Measurements from ENCODE around the gene GLIPR2.
"Not testable (repeated sequence)": the region's sequence is repeated elsewhere in the genome, so short reads cannot be mapped to it uniquely, and the experiment has no call there.

GLIPR2 gene

GRCh38 chr9:36123515-36123914, 13.0 kb upstream of the GLIPR2 start:
- Histone ChIP-seq H3K27ac (ENCODE audit: low read length) (no peak overlapping the region), H3K4me1 (ENCODE audit: control insufficient read depth, insufficient read depth, low read length) (peaks cover 2% of the 10 kb centered on the region; the same call in 1 of the 2 replicates), H3K4me3 (ENCODE audit: low read length) (no peak overlapping the region), H3K27me3 (ENCODE audit: control insufficient read depth, insufficient read depth, low read length) (no peaks in the 10 kb centered on the region), H3K36me3 (ENCODE audit: control insufficient read depth, insufficient read depth, low read length) (no peaks in the 10 kb centered on the region), H3K9me3 (ENCODE audit: control insufficient read depth, insufficient read depth, low read length) (no peaks in the 10 kb centered on the region)
- no CpG with 5 or more reads among the region's 2 CpGs for WGBS (ENCODE audit: insufficient coverage, insufficient read length)
- no peak for DNase-seq (ENCODE audit: low read depth, low spot score)

GRCh38 chr9:36125062-36125855, 11.3 kb upstream of the GLIPR2 start:
- no peaks in the 10 kb centered on the region for H3K36me3 ChIP-seq (ENCODE audit: control insufficient read depth, insufficient read depth, low read length)
- no peaks in the 10 kb centered on the region for H3K9me3 ChIP-seq (ENCODE audit: control insufficient read depth, insufficient read depth, low read length)
- WGBS (ENCODE audit: insufficient coverage, insufficient read length) = no CpG with 5 or more reads among the region's 10 CpGs
- H3K4me1 ChIP-seq (ENCODE audit: control insufficient read depth, insufficient read depth, low read length) = peaks cover 2% of the 10 kb centered on the region; the same call in 1 of the 2 replicates
- H3K4me3 ChIP-seq (ENCODE audit: low read length) = no peak overlapping the region
- no peaks in the 10 kb centered on the region for H3K27me3 ChIP-seq (ENCODE audit: control insufficient read depth, insufficient read depth, low read length)
- H3K27ac ChIP-seq (ENCODE audit: low read length) = no peak overlapping the region
- DNase-seq (ENCODE audit: low read depth, low spot score) = no peak

GRCh38 chr9:36126016-36126730, 10.4 kb upstream of the GLIPR2 start:
- DNase-seq (ENCODE audit: low read depth, low spot score) = no peak
- H3K27me3 ChIP-seq (ENCODE audit: control insufficient read depth, insufficient read depth, low read length) = no peaks in the 10 kb centered on the region
- no peak overlapping the region for H3K4me3 ChIP-seq (ENCODE audit: low read length)
- H3K36me3 ChIP-seq (ENCODE audit: control insufficient read depth, insufficient read depth, low read length) = no peaks in the 10 kb centered on the region
- peaks cover 2% of the 10 kb centered on the region; the same call in 1 of the 2 replicates for H3K4me1 ChIP-seq (ENCODE audit: control insufficient read depth, insufficient read depth, low read length)
- H3K9me3 ChIP-seq (ENCODE audit: control insufficient read depth, insufficient read depth, low read length) = no peaks in the 10 kb centered on the region
- no CpG with 5 or more reads among the region's 7 CpGs for WGBS (ENCODE audit: insufficient coverage, insufficient read length)
- H3K27ac ChIP-seq (ENCODE audit: low read length) = no peak overlapping the region

GRCh38 chr9:36127652-36128244, 8.8 kb upstream of the GLIPR2 start:
- no peak for DNase-seq (ENCODE audit: low read depth, low spot score)
- H3K4me3 ChIP-seq (ENCODE audit: low read length) = no peak overlapping the region
- no peaks in the 10 kb centered on the region for H3K36me3 ChIP-seq (ENCODE audit: control insufficient read depth, insufficient read depth, low read length)
- no peaks in the 10 kb centered on the region for H3K27me3 ChIP-seq (ENCODE audit: control insufficient read depth, insufficient read depth, low read length)
- H3K27ac ChIP-seq (ENCODE audit: low read length) = no peak overlapping the region
- WGBS (ENCODE audit: insufficient coverage, insufficient read length) = no CpG with 5 or more reads among the region's 5 CpGs
- H3K4me1 ChIP-seq (ENCODE audit: control insufficient read depth, insufficient read depth, low read length) = peaks cover 2% of the 10 kb centered on the region; the same call in 1 of the 2 replicates
- H3K9me3 ChIP-seq (ENCODE audit: control insufficient read depth, insufficient read depth, low read length) = no peaks in the 10 kb centered on the region

- H3K27ac ChIP-seq (ENCODE audit: low read length) = no peak overlapping the region
- no peaks in the 10 kb centered on the region for H3K27me3 ChIP-seq (ENCODE audit: control insufficient read depth, insufficient read depth, low read length)
- H3K36me3 ChIP-seq (ENCODE audit: control insufficient read depth, insufficient read depth, low read length) = no peaks in the 10 kb centered on the region
- H3K9me3 ChIP-seq (ENCODE audit: control insufficient read depth, insufficient read depth, low read length) = no peaks in the 10 kb centered on the region
- H3K4me3 ChIP-seq (ENCODE audit: low read length) = no peak overlapping the region
- no peak for DNase-seq (ENCODE audit: low read depth, low spot score)
- WGBS (ENCODE audit: insufficient coverage, insufficient read length) = no CpG with 5 or more reads among the region's 8 CpGs
- H3K4me1 ChIP-seq (ENCODE audit: control insufficient read depth, insufficient read depth, low read length) = peaks cover 2% of the 10 kb centered on the region; the same call in 1 of the 2 replicates
These were observed 8.2 kb upstream of the GLIPR2 start for GRCh38 chr9:36128349-36128748.

- no CpG with 5 or more reads among the region's 12 CpGs for WGBS (ENCODE audit: insufficient coverage, insufficient read length)
These were observed 7.4 kb upstream of the GLIPR2 start for GRCh38 chr9:36129139-36129538.

GRCh38 chr9:36131666-36132065, 4.9 kb upstream of the GLIPR2 start:
- not testable (repeated sequence) for H3K27me3 ChIP-seq (ENCODE audit: control insufficient read depth, insufficient read depth, low read length); H3K9me3 ChIP-seq (ENCODE audit: control insufficient read depth, insufficient read depth, low read length); H3K4me1 ChIP-seq (ENCODE audit: control insufficient read depth, insufficient read depth, low read length); H3K4me3 ChIP-seq (ENCODE audit: low read length); DNase-seq (ENCODE audit: low read depth, low spot score); H3K36me3 ChIP-seq (ENCODE audit: control insufficient read depth, insufficient read depth, low read length); H3K27ac ChIP-seq (ENCODE audit: low read length)
- no CpG with 5 or more reads among the region's 7 CpGs for WGBS (ENCODE audit: insufficient coverage, insufficient read length)

More at GRCh38 chr9:36129139-36129538, 7.4 kb upstream of the GLIPR2 start:
- H3K27ac ChIP-seq (ENCODE audit: low read length) = no peak overlapping the region
- H3K27me3 ChIP-seq (ENCODE audit: control insufficient read depth, insufficient read depth, low read length) = no peaks in the 10 kb centered on the region
- no peak for DNase-seq (ENCODE audit: low read depth, low spot score)
- peaks cover 2% of the 10 kb centered on the region; the same call in 1 of the 2 replicates for H3K4me1 ChIP-seq (ENCODE audit: control insufficient read depth, insufficient read depth, low read length)
- H3K4me3 ChIP-seq (ENCODE audit: low read length) = no peak overlapping the region
- no peaks in the 10 kb centered on the region for H3K36me3 ChIP-seq (ENCODE audit: control insufficient read depth, insufficient read depth, low read length)
- no peaks in the 10 kb centered on the region for H3K9me3 ChIP-seq (ENCODE audit: control insufficient read depth, insufficient read depth, low read length)

GRCh38 chr9:36132086-36132485, 4.4 kb upstream of the GLIPR2 start:
- H3K9me3 ChIP-seq (ENCODE audit: control insufficient read depth, insufficient read depth, low read length) = no peaks in the 10 kb centered on the region
- H3K4me1 ChIP-seq (ENCODE audit: control insufficient read depth, insufficient read depth, low read length) = peaks cover 7% of the 10 kb centered on the region

GRCh38 chr9:36134761-36135505, 1.6 kb upstream of the GLIPR2 start:
- Histone ChIP-seq H3K27ac (ENCODE audit: low read length) (no peak overlapping the region), H3K27me3 (ENCODE audit: control insufficient read depth, insufficient read depth, low read length) (peaks cover 24% of the 10 kb centered on the region)
- WGBS (ENCODE audit: insufficient coverage, insufficient read length) = no CpG with 5 or more reads among the region's 9 CpGs

More at GRCh38 chr9:36132086-36132485, 4.4 kb upstream of the GLIPR2 start:
- no CpG with 5 or more reads among the region's 3 CpGs for WGBS (ENCODE audit: insufficient coverage, insufficient read length)
- no peak overlapping the region for H3K4me3 ChIP-seq (ENCODE audit: low read length)
- no peak overlapping the region for H3K27ac ChIP-seq (ENCODE audit: low read length)
- peaks cover 9% of the 10 kb centered on the region; the same call in 1 of the 2 replicates for H3K27me3 ChIP-seq (ENCODE audit: control insufficient read depth, insufficient read depth, low read length)
- DNase-seq (ENCODE audit: low read depth, low spot score) = no peak
- no peaks in the 10 kb centered on the region; the same call in 1 of the 2 replicates for H3K36me3 ChIP-seq (ENCODE audit: control insufficient read depth, insufficient read depth, low read length)

More at GRCh38 chr9:36134761-36135505, 1.6 kb upstream of the GLIPR2 start:
- Histone ChIP-seq H3K4me3 (ENCODE audit: low read length) (no peak overlapping the region), H3K9me3 (ENCODE audit: control insufficient read depth, insufficient read depth, low read length) (no peaks in the 10 kb centered on the region), H3K36me3 (ENCODE audit: control insufficient read depth, insufficient read depth, low read length) (no peaks in the 10 kb centered on the region; the same call in 1 of the 2 replicates), H3K4me1 (ENCODE audit: control insufficient read depth, insufficient read depth, low read length) (peaks cover 13% of the 10 kb centered on the region)
- no peak for DNase-seq (ENCODE audit: low read depth, low spot score)
